IMR-90 (cell line): ENCODE data around the gene TMEM81. TPM values are rescaled to one million over a fixed set of nuclear protein-coding genes. Genes with fewer than 3 reads are reported as not detected.

ENCODE experiments used
- ATAC-seq: fragments of 200-7000 bp; cut with Tn5 transposase; 2 replicates; pipeline ENCODE4 v1.9.1; 2020; ENCODE audit warnings: low read depth, mild to moderate bottlenecking, moderate library complexity
- BruUV-seq: library from RNA; stranded (reverse); fragments of 400-500 nt; replicated peaks from 2 replicates; lab custom pipeline; 2021; lab: Mats Ljungman, UMichigan
- CTCF ChIA-PET: fragments of 300-600 bp; formaldehyde crosslinking; extraction: SDS; loops from one replicate; lab custom pipeline; 2021; ENCODE audit warnings: antibody characterized with exemption; lab: Yijun Ruan, JAX
- POLR2A ChIA-PET: fragments of 300-600 bp; sonication (Branson Sonifier 250); formaldehyde crosslinking; loops from one replicate; lab custom pipeline; 2022; ENCODE audit warnings: antibody characterized with exemption; ENCODE audit not compliant: unreplicated experiment; lab: Charles Lee
- DNase-seq: peaks from one replicate; pipeline ENCODE4 v3.0.0; 2013
- H2AFZ ChIP-seq: replicated peaks from 2 replicates; pipeline ENCODE3; 2013; ENCODE audit warnings: low read length, mild to moderate bottlenecking; ENCODE audit not compliant: poor library complexity
- H2AK5ac ChIP-seq: 2 replicates; pipeline ENCODE4 v1.6.1; 2013; ENCODE audit warnings: low read depth, low read length, inconsistent platforms
- H2AK9ac ChIP-seq: replicated peaks from 2 replicates; pipeline ENCODE3; 2013; ENCODE audit warnings: mild to moderate bottlenecking, low read depth, low read length, moderate library complexity; ENCODE audit not compliant: poor library complexity
- H2BK120ac ChIP-seq: 2 replicates; pipeline ENCODE4 v1.6.1; 2013; ENCODE audit warnings: low read depth, low read length, inconsistent platforms
- H2BK15ac ChIP-seq: 3 replicates; pipeline ENCODE4 v1.6.1; 2013; ENCODE audit warnings: low read depth, low read length, inconsistent platforms
- H2BK20ac ChIP-seq: 2 replicates; pipeline ENCODE4 v1.6.1; 2013; ENCODE audit warnings: low read depth, mild to moderate bottlenecking, inconsistent platforms, low read length, moderate library complexity
- H2BK5ac ChIP-seq: 2 replicates; pipeline ENCODE4 v1.6.1; 2013; ENCODE audit warnings: mild to moderate bottlenecking, low read depth, low read length, inconsistent platforms; ENCODE audit not compliant: poor library complexity, severe bottlenecking
- H3K14ac ChIP-seq: replicated peaks from 2 replicates; pipeline ENCODE4 v1.6.1; 2013; ENCODE audit warnings: low read depth, low read length, inconsistent platforms
- H3K18ac ChIP-seq: 2 replicates; pipeline ENCODE4 v1.6.1; 2013; ENCODE audit warnings: low read depth, low read length, control low read depth
- H3K23ac ChIP-seq: 2 replicates; pipeline ENCODE4 v1.6.1; 2013; ENCODE audit warnings: low read depth, low read length, inconsistent platforms
- H3K27ac ChIP-seq: 2 replicates; pipeline ENCODE4 v1.5.1; 2013; ENCODE audit warnings: mild to moderate bottlenecking, control low read depth, low read length; ENCODE audit not compliant: insufficient read depth
- H3K27me3 ChIP-seq: 2 replicates; pipeline ENCODE4 v1.6.1; 2013; ENCODE audit warnings: low read length; ENCODE audit not compliant: control insufficient read depth, insufficient read depth
- H3K36me3 ChIP-seq: 2 replicates; pipeline ENCODE4 v1.6.1; 2013; ENCODE audit warnings: low read length, mixed read lengths; ENCODE audit not compliant: control insufficient read depth, insufficient read depth
- H3K4ac ChIP-seq: 2 replicates; pipeline ENCODE4 v1.6.1; 2013; ENCODE audit warnings: low read depth, low read length, inconsistent platforms
- H3K4me1 ChIP-seq: 2 replicates; pipeline ENCODE4 v1.6.1; 2013; ENCODE audit warnings: low read length, mixed read lengths; ENCODE audit not compliant: control insufficient read depth, insufficient read depth
- H3K4me2 ChIP-seq: 2 replicates; pipeline ENCODE4 v1.6.1; 2013; ENCODE audit warnings: low read depth, mild to moderate bottlenecking, control low read depth, low read length, moderate library complexity
- H3K4me3 ChIP-seq: 2 replicates; pipeline ENCODE4 v1.5.1; 2013; ENCODE audit warnings: low read depth, mild to moderate bottlenecking, control low read depth, low read length, moderate library complexity; ENCODE audit not compliant: insufficient read depth
- H3K56ac ChIP-seq: 2 replicates; pipeline ENCODE4 v1.6.1; 2013; ENCODE audit warnings: low read length, inconsistent platforms; ENCODE audit not compliant: insufficient read depth; ENCODE audit errors: extremely low read depth
- H3K79me1 ChIP-seq, 2 experiments: 2 replicates each; pipeline ENCODE4 v1.6.1; 2013; ENCODE audit warnings: low read length in 2 of 2, inconsistent platforms in 1 of 2, low read depth in 1 of 2
- H3K9ac ChIP-seq: 2 replicates; pipeline ENCODE4 v1.6.1; 2013; ENCODE audit warnings: low read depth, low read length, control low read depth
- H3K9me1 ChIP-seq: 2 replicates; pipeline ENCODE4 v1.6.1; 2013; ENCODE audit warnings: low read length, inconsistent platforms; ENCODE audit not compliant: insufficient read depth
- H3K9me3 ChIP-seq: 2 replicates; pipeline ENCODE4 v1.6.1; 2013; ENCODE audit warnings: low read length; ENCODE audit not compliant: control insufficient read depth, insufficient read depth
- H4K20me1 ChIP-seq: 2 replicates; pipeline ENCODE4 v1.6.1; 2013; ENCODE audit warnings: low read length, inconsistent platforms; ENCODE audit not compliant: insufficient read depth
- H4K5ac ChIP-seq: 2 replicates; pipeline ENCODE4 v1.6.1; 2013; ENCODE audit warnings: mild to moderate bottlenecking, low read depth, low read length, control low read depth
- H4K8ac ChIP-seq, 2 experiments: 2 replicates each; pipeline ENCODE4 v1.6.1; 2013; ENCODE audit warnings: low read depth in 2 of 2, low read length in 2 of 2, control low read depth in 1 of 2, inconsistent platforms in 1 of 2
- H4K91ac ChIP-seq: 2 replicates; pipeline ENCODE4 v1.6.1; 2013; ENCODE audit warnings: low read depth, low read length, inconsistent platforms; ENCODE audit not compliant: insufficient read depth
- POLR2A ChIP-seq: IDR thresholded peaks from 2 replicates; pipeline ENCODE4 v1.6.1; 2012; ENCODE audit warnings: mild to moderate bottlenecking, low read depth, low read length
- WGBS, 2 experiments: methylation state at CpG; one replicate each; pipeline versions ENCODE4 v1.1.5 to v1.1.7; 2013; ENCODE audit warnings: missing lambda C conversion rate in 2 of 2; ENCODE audit not compliant: insufficient read length in 1 of 2; ENCODE audit errors: extremely low coverage in 2 of 2; 5-methylcytosine and 5-hydroxymethylcytosine counted together
- dilution Hi-C: fragments of 300-500 bp; cut with HindIII; formaldehyde crosslinking; loops from one replicate; pipeline ENCODE4 v1.14.3; 2018; ENCODE audit warnings: low sequenced_read_pairs; ENCODE audit not compliant: unreplicated experiment
- in situ Hi-C: fragments of 300-500 bp; cut with MboI; formaldehyde crosslinking; loops from 3 replicates; pipeline ENCODE4 v1.14.3; 2019; ENCODE audit warnings: low sequenced_read_pairs, inconsistent platforms, mixed read lengths
- intact Hi-C: fragments of 100-400 bp; cut with micrococcal nuclease; formaldehyde crosslinking; loops from 2 replicates; pipeline ENCODE4 v1.10.0; 2022
- polyA plus RNA-seq, 3 experiments: library from polyadenylated mRNA; depleted of rRNA; stranded (reverse); fragments of >200 nt; gene quantifications; 2 replicates each; pipeline ENCODE4 v1.2.3, GENCODE V29; 2012; ENCODE audit warnings: low replicate concordance in 1 of 3
- total RNA-seq: library from RNA; depleted of rRNA; stranded (reverse); fragments of >200 nt; gene quantifications from 2 replicates; pipeline ENCODE4 v1.2.3, GENCODE V29; 2012

Gene TMEM81
- total and polyA plus RNA-seq, 2 of the 4 experiments (the other 2 are of a cell fraction) = 1.5 to 1.8 TPM

DNA sequence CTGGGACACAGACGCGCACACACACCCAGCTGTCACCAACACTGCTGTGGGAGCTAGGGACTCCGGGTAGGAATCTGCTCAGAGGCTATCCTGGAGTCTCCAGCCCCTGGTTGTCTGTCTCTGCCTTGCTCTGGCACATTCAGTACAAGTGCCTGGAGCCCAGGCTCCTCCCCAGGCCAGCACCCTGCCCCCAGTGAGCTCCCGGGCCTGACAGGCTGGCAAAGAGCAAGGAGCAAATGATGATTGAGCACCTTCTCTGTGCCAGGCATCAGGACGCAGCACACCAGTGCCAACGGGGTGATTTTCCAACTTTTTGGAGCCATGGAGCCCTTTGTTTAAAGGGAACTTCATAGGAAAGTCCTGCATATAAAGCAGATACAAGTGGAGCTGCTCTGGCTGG is 34.8 kb downstream of the TMEM81 start:
- no peak overlapping the region for H2AK5ac ChIP-seq
- no peak overlapping the region for H3K9ac ChIP-seq
- intact Hi-C loops = no loop called here
- no peak overlapping the region for H2AK9ac ChIP-seq
- no peaks in the 10 kb centered on the region for H3K9me3 ChIP-seq
- H3K36me3 ChIP-seq = no peaks in the 10 kb centered on the region
- BruUV-seq = no TSS peak
- dilution Hi-C loops = no loop called here
- peaks cover 73% of the 10 kb centered on the region for H3K27me3 ChIP-seq
- H3K14ac ChIP-seq = no peak overlapping the region
- in situ Hi-C loops = no loop called here
- no peak overlapping the region for H4K8ac ChIP-seq
- H3K23ac ChIP-seq = no peak overlapping the region
- H3K18ac ChIP-seq = no peak overlapping the region
- H2AFZ ChIP-seq = no peak overlapping the region
- no peak overlapping the region for H3K4ac ChIP-seq
- ATAC-seq (no peak), DNase-seq (no peak)
- no peak overlapping the region for H3K56ac ChIP-seq
- H3K4me1 ChIP-seq = no peaks in the 10 kb centered on the region
- ChIA-PET CTCF (interaction anchor here (2.1 kb wide), 1 partner anchor 12 kb away, joined by 10 read pairs; no protein-coding TSS in a partner anchor), POLR2A (no interaction called here)
- no peak overlapping the region for H3K4me2 ChIP-seq
- no peak overlapping the region for H2BK5ac ChIP-seq
- TF ChIP-seq POLR2A = no peak
- no peaks in the 10 kb centered on the region for H4K20me1 ChIP-seq
- H3K27ac ChIP-seq = no peak overlapping the region
- no peak overlapping the region for H4K5ac ChIP-seq
- 60% methylated on average over 1 of the region's 6 CpGs; no CpG with 5 or more reads in 1 of the 2 experiments for WGBS, 2 experiments
- H4K91ac ChIP-seq = no peak overlapping the region
- no peak overlapping the region for H2BK120ac ChIP-seq
- H2BK20ac ChIP-seq = no peak overlapping the region
- no peak overlapping the region for H3K4me3 ChIP-seq
- H3K79me1 ChIP-seq = no peaks in the 10 kb centered on the region
- H3K9me1 ChIP-seq = no peaks in the 10 kb centered on the region
- no peak overlapping the region for H2BK15ac ChIP-seq
